K562 (cell line): ENCODE measurements around the gene SMPDL3B. TPM values are rescaled to one million over a fixed set of nuclear protein-coding genes. Genes with fewer than 3 reads are reported as not detected.

Experiments
- CEBPB ChIP-seq: fragments of 450-650 bp; IDR thresholded peaks from 2 replicates; pipeline ENCODE4 v1.6.1; 2016; ENCODE audit warnings: missing genetic modification characterization, missing compliant biosample characterization
- CHD4 ChIP-seq: fragments of 200-600 bp; sonication (generic); IDR thresholded peaks from 3 replicates; pipeline ENCODE4 v1.6.1; 2012; ENCODE audit warnings: low read depth, mild to moderate bottlenecking, mixed read lengths, low read length, inconsistent platforms; ENCODE audit not compliant: insufficient read depth, insufficient replicate concordance, poor library complexity, severe bottlenecking
- DPF2 ChIP-seq: fragments of 450-650 bp; IDR thresholded peaks from 2 replicates; pipeline ENCODE4 v1.6.1; 2016
- ERF ChIP-seq: fragments of 450-650 bp; formaldehyde crosslinking; IDR thresholded peaks from 2 replicates; pipeline ENCODE4 v1.4.0; 2020; ENCODE audit warnings: mild to moderate bottlenecking, mixed read lengths
- FOXK1 ChIP-seq: sonication (generic); formaldehyde crosslinking; IDR thresholded peaks from 2 replicates; pipeline ENCODE4 v1.8.0; 2022; ENCODE audit warnings: missing genetic modification reagents, mild to moderate bottlenecking, borderline replicate concordance
- GABPA ChIP-seq: fragments of 200-800 bp; sonication (Bioruptor generic); conservative IDR thresholded peaks from 2 replicates; pipeline ENCODE4 v1.6.1; 2016; ENCODE audit warnings: low read depth, missing genetic modification characterization, missing compliant biosample characterization
- HDAC8 ChIP-seq: fragments of 450-650 bp; IDR thresholded peaks from 2 replicates; pipeline ENCODE4 v1.6.1; 2016; ENCODE audit warnings: mild to moderate bottlenecking, missing genetic modification characterization, moderate library complexity, missing compliant biosample characterization
- KDM4B ChIP-seq, 2 experiments: fragments of 450-650 bp in 1 of 2; sonication (generic) in 1 of 2; IDR thresholded peaks; 2 replicates each; pipeline ENCODE4 v1.6.1; 2016 to 2017; ENCODE audit warnings: borderline replicate concordance in 2 of 2, antibody characterized with exemption in 1 of 2, low read depth in 1 of 2, mild to moderate bottlenecking in 1 of 2
- NFATC3 ChIP-seq: fragments of 450-650 bp; IDR thresholded peaks from 2 replicates; pipeline ENCODE4 v1.6.1; 2017; ENCODE audit warnings: mild to moderate bottlenecking
- RBM22 ChIP-seq: fragments of 200-400 bp; formaldehyde crosslinking; IDR thresholded peaks from 2 replicates; pipeline ENCODE4 v1.6.1; 2018; ENCODE audit warnings: low read length, low read depth; ENCODE audit not compliant: poor library complexity, severe bottlenecking
- RCOR1 ChIP-seq, 2 experiments: IDR thresholded peaks; 2 replicates each; pipeline ENCODE4 v1.6.1; 2012; ENCODE audit warnings: low read depth in 2 of 2, low read length in 2 of 2, borderline replicate concordance in 1 of 2, improper control_type of control experiment in 1 of 2
- RNF2 ChIP-seq: sonication (generic); IDR thresholded peaks from 2 replicates; pipeline ENCODE4 v1.6.1; 2016
- SMAD4 ChIP-seq: fragments of 250-450 bp; sonication (Bioruptor Pico); conservative IDR thresholded peaks from 2 replicates; pipeline ENCODE4 v1.8.0; 2021; ENCODE audit warnings: inconsistent platforms, mild to moderate bottlenecking, moderate library complexity
- SREBF1 ChIP-seq: fragments of 150-350 bp; IDR thresholded peaks from 2 replicates; pipeline ENCODE4 v1.6.1; 2014; ENCODE audit warnings: antibody characterized with exemption, low read depth, low read length, borderline replicate concordance
- TAF7 ChIP-seq: fragments of 450-650 bp; IDR thresholded peaks from 2 replicates; pipeline ENCODE4 v1.6.1; 2016; ENCODE audit warnings: missing genetic modification characterization, missing compliant biosample characterization
- XRCC3 ChIP-seq: fragments of 450-650 bp; IDR thresholded peaks from 2 replicates; pipeline ENCODE4 v1.6.1; 2017; ENCODE audit warnings: mild to moderate bottlenecking, moderate library complexity
- ZNF212 ChIP-seq: fragments of 450-650 bp; formaldehyde crosslinking; IDR thresholded peaks from 2 replicates; pipeline ENCODE4 v1.4.0; 2020; ENCODE audit warnings: mild to moderate bottlenecking
- ZNF830 ChIP-seq: fragments of 250-450 bp; sonication (Bioruptor Pico); IDR thresholded peaks from 2 replicates; pipeline ENCODE4 v1.5.0; 2021; ENCODE audit warnings: mild to moderate bottlenecking
- polyA plus RNA-seq, 8 experiments: library from polyadenylated mRNA; depleted of rRNA in 4 of 8; stranded (reverse) in 5 of 8; unstranded in 3 of 8; fragments of >200 nt; fragmentation: Nextera tagmentation in 2 of 8; fragmentation: Illumina TruSeq in 1 of 8; extraction: Ambion mirVana in 2 of 8; extraction: Trizol in 1 of 8; gene quantifications; 2 replicates each; pipeline versions ENCODE4 v1.2.1 to v1.2.3, GENCODE V29; 2011 to 2014; ENCODE audit warnings: inconsistent platforms in 1 of 8, missing spikeins in 1 of 8
- total RNA-seq, 7 experiments: library from RNA; depleted of rRNA in 6 of 7; stranded (reverse); fragments of >200 nt in 6 of 7; fragmentation: Illumina TruSeq in 2 of 7; extraction: Trizol in 2 of 7; gene quantifications; 2 replicates each; pipeline versions ENCODE4 v1.2.1 to v1.2.3, GENCODE V29; 2011 to 2021; ENCODE audit warnings: low replicate concordance in 1 of 7
- TF ChIP-seq, protein P1 (sequence below): fragments of 450-650 bp; formaldehyde crosslinking; IDR thresholded peaks from 2 replicates; pipeline ENCODE4 v1.4.0; 2022; ENCODE audit warnings: mild to moderate bottlenecking, moderate library complexity
- TF ChIP-seq, protein P2 (sequence below), 2 experiments: fragments of 250-450 bp in 1 of 2; fragments of 450-650 bp in 1 of 2; sonication (Bioruptor Pico) in 1 of 2; IDR thresholded peaks; 2 replicates each; pipeline versions ENCODE4 v1.6.1 to v1.8.0; 2016 to 2021; ENCODE audit warnings: mild to moderate bottlenecking in 2 of 2, moderate library complexity in 2 of 2, missing compliant biosample characterization in 1 of 2, missing genetic modification characterization in 1 of 2
- TF ChIP-seq, protein P3 (sequence below): sonication (generic); formaldehyde crosslinking; IDR thresholded peaks from 2 replicates; pipeline ENCODE4 v1.8.1; 2023; ENCODE audit warnings: mild to moderate bottlenecking, missing genetic modification reagents
- TF ChIP-seq, protein P4 (sequence below): sonication (generic); formaldehyde crosslinking; IDR thresholded peaks from 2 replicates; pipeline ENCODE4 v1.8.1; 2023; ENCODE audit warnings: mild to moderate bottlenecking, missing genetic modification reagents, moderate library complexity
- TF ChIP-seq, protein P5 (sequence below): sonication (generic); formaldehyde crosslinking; IDR thresholded peaks from 2 replicates; pipeline ENCODE4 v1.4.0; 2020; ENCODE audit warnings: mild to moderate bottlenecking, missing genetic modification reagents

Gene SMPDL3B
- total and polyA plus RNA-seq, 9 of the 15 experiments (the other 6 are each of a cell fraction or from before 2014, with no cell fraction given): 0.07 to 1.2 (median 0.73) TPM

DNA sequence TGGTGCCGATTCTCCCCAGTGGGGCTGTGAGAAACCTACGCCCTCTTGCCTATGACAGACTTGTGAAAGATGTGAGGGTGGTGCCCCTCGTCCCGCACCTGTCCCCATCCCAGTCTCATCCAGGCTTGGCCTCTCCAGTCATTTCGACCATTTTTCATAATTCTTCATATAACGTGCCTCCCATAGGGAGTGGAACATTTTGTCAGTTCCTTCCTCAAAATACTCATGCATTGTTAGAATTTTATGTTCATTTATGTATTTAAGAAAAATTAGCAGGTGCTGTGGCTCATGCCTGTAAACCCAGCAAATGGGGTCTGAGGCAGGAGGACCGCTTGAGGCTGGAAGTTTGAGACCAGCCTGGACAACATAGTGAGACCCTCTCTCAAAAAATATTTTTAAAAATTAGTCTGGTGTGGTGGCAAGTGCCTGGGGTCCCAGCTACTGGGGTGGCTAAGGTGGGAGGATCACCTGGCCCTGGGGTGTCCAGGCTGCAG is 19.7 kb upstream of the SMPDL3B start (continued):
- TF ChIP-seq, protein P1, sequence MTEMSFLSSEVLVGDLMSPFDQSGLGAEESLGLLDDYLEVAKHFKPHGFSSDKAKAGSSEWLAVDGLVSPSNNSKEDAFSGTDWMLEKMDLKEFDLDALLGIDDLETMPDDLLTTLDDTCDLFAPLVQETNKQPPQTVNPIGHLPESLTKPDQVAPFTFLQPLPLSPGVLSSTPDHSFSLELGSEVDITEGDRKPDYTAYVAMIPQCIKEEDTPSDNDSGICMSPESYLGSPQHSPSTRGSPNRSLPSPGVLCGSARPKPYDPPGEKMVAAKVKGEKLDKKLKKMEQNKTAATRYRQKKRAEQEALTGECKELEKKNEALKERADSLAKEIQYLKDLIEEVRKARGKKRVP: no peak
- TF ChIP-seq XRCC3 (no peak), SMAD4 (CRISPR knock-in tag) (no peak), GABPA (tag) (peak; percentile 89; the same call in 1 of the 2 replicates), RCOR1 (IDR thresholded peaks at IDR 0.05; ENCODE audit: borderline replicate concordance in 1 of 2, low read depth in 2 of 2, low read length in 2 of 2) (no peak), SREBF1 (0 out of 2 replicates have a peak, but pooled peaks have one; percentile 1), FOXK1 (CRISPR knock-in tag) (peak; percentile 14; the same call in 1 of the 2 replicates), ZNF212 (no peak), NFATC3 (0 out of 2 replicates have a peak, but pooled peaks have one; percentile 1), DPF2 (no peak), HDAC8 (tag) (peak; percentile 82; the same call in 1 of the 2 replicates), CEBPB (no peak), ZNF830 (CRISPR knock-in tag) (no peak), RNF2 (peak; percentile 33; the same call in 1 of the 2 replicates), TAF7 (tag) (peak; percentile 57; the same call in 1 of the 2 replicates), CHD4 (peak; percentile 55), KDM4B (IDR thresholded peaks at IDR 0.05; ENCODE audit: borderline replicate concordance in 2 of 2, low read depth in 1 of 2) (no peak), ERF (no peak), RBM22 (no peak)
- TF ChIP-seq, protein P2, sequence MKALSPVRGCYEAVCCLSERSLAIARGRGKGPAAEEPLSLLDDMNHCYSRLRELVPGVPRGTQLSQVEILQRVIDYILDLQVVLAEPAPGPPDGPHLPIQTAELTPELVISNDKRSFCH (CRISPR knock-in tag; IDR thresholded peaks at IDR 0.05): no peak
- TF ChIP-seq, protein P2 (tag; IDR thresholded peaks at IDR 0.05): peak; percentile 54; the same call in 1 of the 2 replicates
- TF ChIP-seq, protein P3, sequence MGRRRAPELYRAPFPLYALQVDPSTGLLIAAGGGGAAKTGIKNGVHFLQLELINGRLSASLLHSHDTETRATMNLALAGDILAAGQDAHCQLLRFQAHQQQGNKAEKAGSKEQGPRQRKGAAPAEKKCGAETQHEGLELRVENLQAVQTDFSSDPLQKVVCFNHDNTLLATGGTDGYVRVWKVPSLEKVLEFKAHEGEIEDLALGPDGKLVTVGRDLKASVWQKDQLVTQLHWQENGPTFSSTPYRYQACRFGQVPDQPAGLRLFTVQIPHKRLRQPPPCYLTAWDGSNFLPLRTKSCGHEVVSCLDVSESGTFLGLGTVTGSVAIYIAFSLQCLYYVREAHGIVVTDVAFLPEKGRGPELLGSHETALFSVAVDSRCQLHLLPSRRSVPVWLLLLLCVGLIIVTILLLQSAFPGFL (CRISPR knock-in tag): peak; percentile 36; the same call in 1 of the 2 replicates
- TF ChIP-seq, protein P4, sequence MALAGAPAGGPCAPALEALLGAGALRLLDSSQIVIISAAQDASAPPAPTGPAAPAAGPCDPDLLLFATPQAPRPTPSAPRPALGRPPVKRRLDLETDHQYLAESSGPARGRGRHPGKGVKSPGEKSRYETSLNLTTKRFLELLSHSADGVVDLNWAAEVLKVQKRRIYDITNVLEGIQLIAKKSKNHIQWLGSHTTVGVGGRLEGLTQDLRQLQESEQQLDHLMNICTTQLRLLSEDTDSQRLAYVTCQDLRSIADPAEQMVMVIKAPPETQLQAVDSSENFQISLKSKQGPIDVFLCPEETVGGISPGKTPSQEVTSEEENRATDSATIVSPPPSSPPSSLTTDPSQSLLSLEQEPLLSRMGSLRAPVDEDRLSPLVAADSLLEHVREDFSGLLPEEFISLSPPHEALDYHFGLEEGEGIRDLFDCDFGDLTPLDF (CRISPR knock-in tag): 0 out of 2 replicates have a peak, but pooled peaks have one; percentile 65
- TF ChIP-seq, protein P5, sequence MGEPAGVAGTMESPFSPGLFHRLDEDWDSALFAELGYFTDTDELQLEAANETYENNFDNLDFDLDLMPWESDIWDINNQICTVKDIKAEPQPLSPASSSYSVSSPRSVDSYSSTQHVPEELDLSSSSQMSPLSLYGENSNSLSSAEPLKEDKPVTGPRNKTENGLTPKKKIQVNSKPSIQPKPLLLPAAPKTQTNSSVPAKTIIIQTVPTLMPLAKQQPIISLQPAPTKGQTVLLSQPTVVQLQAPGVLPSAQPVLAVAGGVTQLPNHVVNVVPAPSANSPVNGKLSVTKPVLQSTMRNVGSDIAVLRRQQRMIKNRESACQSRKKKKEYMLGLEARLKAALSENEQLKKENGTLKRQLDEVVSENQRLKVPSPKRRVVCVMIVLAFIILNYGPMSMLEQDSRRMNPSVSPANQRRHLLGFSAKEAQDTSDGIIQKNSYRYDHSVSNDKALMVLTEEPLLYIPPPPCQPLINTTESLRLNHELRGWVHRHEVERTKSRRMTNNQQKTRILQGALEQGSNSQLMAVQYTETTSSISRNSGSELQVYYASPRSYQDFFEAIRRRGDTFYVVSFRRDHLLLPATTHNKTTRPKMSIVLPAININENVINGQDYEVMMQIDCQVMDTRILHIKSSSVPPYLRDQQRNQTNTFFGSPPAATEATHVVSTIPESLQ: 0 out of 2 replicates have a peak, but pooled peaks have one; percentile 3
